GM18498 (cell line): Measurements from ENCODE around the gene BAG3.

Experiments
- ATAC-seq: cut with Tn5 transposase; IDR thresholded peaks from one replicate; pipeline ENCODE4 v1.9.1; 2021; ENCODE audit warnings: mild to moderate bottlenecking, moderate library complexity; ENCODE audit not compliant: unreplicated experiment

The BAG3 gene

GRCh38 chr10:119665901-119666708 is 14.9 kb downstream of the BAG3 start:
- ATAC-seq, result no peak

GRCh38 chr10:119666709-119667004 is 15.5 kb downstream of the BAG3 start:
- no peak for ATAC-seq

GRCh38 chr10:119667562-119668328 is 16.6 kb downstream of the BAG3 start:
- ATAC-seq, result no peak

- ATAC-seq, result no peak
Observed at GRCh38 chr10:119668461-119668860, 17.3 kb downstream of the BAG3 start.

- ATAC-seq, result no peak
Observed at GRCh38 chr10:119669331-119669730, 18.2 kb downstream of the BAG3 start.

- no peak for ATAC-seq
Observed at GRCh38 chr10:119669975-119670640, 18.9 kb downstream of the BAG3 start.

- ATAC-seq, result no peak
Observed at GRCh38 chr10:119670717-119671116, 19.5 kb downstream of the BAG3 start.

GRCh38 chr10:119671381-119671780 is 20.2 kb downstream of the BAG3 start:
- no peak for ATAC-seq

- ATAC-seq, result no peak
Observed at GRCh38 chr10:119672291-119672690, 21.1 kb downstream of the BAG3 start.

- ATAC-seq, result no peak
Observed at GRCh38 chr10:119673271-119673670, 22.1 kb downstream of the BAG3 start.

GRCh38 chr10:119675483-119676170 is 24.4 kb downstream of the BAG3 start:
- no peak for ATAC-seq

- no peak for ATAC-seq
Observed at GRCh38 chr10:119677126-119677525, 25.9 kb downstream of the BAG3 start.

- no peak for ATAC-seq
Observed at GRCh38 chr10:119677904-119678755, 26.9 kb downstream of the BAG3 start.

- ATAC-seq, result no peak
Observed at GRCh38 chr10:119679480-119679829, 28.3 kb downstream of the BAG3 start.

- no peak for ATAC-seq
Observed at GRCh38 chr10:119680050-119680449, 28.9 kb downstream of the BAG3 start.

GRCh38 chr10:119680650-119681081 is 29.5 kb downstream of the BAG3 start:
- ATAC-seq, result no peak

GRCh38 chr10:119686465-119687191 is 35.4 kb downstream of the BAG3 start:
- ATAC-seq, result peak; percentile 80

GRCh38 chr10:119687192-119688032 is 36.2 kb downstream of the BAG3 start:
- ATAC-seq, result no peak

- ATAC-seq, result no peak
Observed at GRCh38 chr10:119688033-119688508, 36.9 kb downstream of the BAG3 start.
